T-helper 1 cell treated with Interleukin-12 subunit alpha and Interleukin-12 subunit beta and Interleukin-4 antibody, amounts not matched to agents 30 ng/mL and 1 ng/mL, for 36 hours (primary cell): ENCODE results near the gene GEMIN8. TPM values are rescaled to one million over a fixed set of nuclear protein-coding genes. Genes with fewer than 3 reads are reported as not detected.

Experiments
- intact Hi-C: fragments of 100-400 bp; cut with micrococcal nuclease; formaldehyde crosslinking; loops from one replicate; pipeline ENCODE4 v1.15.1; 2024
- total RNA-seq: library from RNA; stranded (reverse); gene quantifications from 2 replicates; pipeline ENCODE4 v1.2.3, GENCODE V29; 2022

GEMIN8 gene
- total RNA-seq, 1 donor from 2014 or later: 14.9 TPM

DNA sequence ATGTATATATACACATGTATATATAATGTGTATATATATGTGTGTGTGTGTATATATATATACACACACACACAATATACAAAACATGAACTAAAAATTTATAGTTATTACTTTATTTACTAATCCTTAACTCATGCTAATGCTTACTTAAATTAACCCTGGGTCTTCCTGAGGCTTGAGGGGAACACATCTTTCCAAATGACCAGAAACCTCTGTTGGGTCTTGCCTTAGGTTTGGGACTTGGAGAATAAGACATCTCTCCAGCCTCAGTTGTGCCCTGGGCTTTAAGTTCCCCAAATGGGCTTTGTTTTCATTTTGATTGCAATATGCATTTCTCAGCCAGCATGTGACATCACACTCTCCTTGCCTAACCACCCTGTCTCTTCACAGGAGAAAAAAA lies 7.7 kb downstream of the GEMIN8 start:
- intact Hi-C loops: no loop called here

DNA sequence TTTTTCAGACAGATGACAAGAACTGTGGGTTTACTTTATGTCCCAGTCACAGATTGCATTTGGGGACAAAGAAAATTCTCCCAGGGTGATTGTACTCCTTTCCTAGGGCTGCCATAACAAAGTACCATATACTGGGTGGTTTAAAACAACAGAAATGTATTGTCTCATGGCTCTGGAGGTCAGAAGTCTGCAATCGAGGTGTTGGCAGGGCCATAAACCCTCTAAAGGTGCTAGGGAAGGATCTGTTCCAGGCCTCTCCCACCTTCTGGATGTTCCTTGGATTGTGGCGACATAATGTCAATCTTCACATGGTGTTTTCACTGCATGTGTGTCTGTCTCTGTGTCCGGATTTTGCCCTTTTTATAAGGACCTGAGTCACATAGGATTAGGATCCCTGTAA lies 12.3 kb downstream of the GEMIN8 start:
- intact Hi-C loops: no loop called here

DNA sequence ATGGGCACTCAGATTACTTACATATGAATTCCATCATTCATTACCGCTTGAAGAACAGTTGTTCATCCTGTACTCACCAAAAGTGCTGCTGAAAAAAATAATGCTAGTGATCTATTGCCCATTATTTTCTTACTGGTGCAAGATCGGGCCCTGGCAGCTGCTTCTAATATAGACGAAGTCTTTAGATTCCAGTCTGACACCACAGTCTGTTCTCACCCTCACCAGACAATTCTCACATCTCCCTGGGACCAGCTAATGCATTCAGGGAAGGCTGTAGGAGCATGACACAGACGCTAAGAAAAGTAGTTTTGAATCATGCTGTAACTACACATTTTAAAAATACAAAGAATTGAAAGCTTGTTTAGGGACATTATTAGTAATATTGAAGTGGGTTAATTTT lies 13.8 kb downstream of the GEMIN8 start:
- intact Hi-C loops: no loop called here

DNA sequence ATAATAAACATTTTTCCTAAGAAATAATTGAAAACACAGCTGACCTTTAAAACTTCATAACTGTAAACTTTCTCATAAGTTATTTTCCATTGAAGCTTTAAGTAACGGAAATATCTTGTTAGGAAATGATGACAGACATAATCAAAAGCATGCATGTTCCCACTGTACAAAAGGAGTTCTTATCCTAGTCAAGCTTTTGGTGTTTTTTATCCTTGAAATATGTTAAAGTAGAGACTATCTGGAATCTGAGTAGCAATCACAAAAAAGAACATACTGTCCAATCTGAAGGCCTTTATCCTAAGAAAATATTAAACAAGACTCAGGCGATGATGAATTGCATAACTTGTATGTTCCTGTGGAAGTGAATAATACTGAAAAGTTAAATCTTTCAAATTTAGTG lies 14.4 kb downstream of the GEMIN8 start:
- intact Hi-C loops: no loop called here

DNA sequence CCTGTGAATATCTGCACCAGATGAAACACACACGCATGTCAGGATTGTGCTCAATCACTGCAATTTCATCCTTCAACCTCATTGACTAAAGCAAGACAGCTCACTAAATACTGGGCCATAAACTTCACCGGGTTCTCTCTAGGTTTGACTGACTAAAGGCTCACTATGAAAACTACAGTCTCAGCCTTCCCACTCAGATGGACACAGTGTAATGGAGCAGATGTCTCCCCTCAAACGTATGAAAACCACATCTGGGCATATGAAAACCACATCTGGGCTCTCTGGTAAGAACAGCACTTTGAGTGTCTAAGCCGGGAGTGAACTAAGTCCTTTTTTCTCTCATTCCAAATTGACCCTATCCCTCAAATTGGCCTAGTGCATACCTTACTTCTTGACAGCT lies 15.2 kb downstream of the GEMIN8 start:
- intact Hi-C loops: no loop called here

DNA sequence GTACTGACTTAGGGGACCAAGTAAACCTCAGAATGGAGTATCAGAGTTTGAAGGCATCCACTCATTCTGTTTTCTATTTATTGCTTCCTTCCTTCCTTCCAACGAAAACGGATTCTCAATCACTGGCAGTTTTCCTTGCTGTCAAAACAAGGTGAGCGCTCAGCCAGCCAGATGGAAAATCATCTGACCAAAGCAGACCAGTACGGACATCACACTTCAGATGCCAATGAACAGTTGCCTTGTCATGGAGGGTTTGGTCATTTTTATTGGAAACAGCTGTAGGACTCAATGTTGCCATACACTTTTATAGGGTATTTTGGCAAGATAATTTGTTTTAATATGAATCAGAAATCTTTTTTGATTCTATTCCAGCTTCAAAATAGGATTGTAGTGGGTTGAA lies 16.6 kb downstream of the GEMIN8 start:
- intact Hi-C loops: no loop called here

DNA sequence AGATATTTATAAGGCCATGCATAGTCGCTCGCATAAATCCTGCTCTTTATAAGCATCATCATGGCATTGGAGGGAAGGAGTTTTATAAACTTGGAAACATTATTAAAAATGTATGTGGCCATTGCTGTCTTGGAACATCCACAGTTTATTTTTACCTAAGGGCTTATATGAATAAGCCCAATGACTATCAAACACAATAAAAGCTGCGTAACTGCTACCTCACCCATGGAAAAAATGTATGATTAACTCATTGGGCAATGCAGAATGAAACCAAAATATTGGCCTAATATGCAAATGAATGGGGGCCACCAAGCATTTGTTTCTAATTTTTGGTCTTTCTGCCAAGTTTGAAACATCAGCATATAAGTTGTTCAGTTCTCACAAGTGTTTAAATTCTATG lies 19.1 kb downstream of the GEMIN8 start:
- intact Hi-C loops: no loop called here

DNA sequence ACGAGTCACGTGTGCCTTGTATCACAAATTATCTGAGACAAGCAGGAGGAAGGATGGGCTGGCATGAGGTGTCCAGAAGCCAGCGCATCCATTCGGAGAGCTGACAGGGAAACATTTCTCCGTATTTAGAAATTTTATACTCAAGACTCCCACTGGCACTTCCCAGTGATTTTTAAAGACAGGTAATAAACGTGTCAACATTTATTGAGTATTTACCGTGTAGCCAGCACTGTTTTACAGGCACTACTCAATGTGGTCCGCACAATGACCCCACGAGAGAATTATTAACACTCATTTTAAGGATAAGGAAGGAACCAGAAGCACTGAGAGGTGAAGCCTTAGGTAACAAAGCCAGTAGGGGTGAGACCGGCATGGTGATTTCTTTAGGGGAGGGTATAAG lies 23.2 kb downstream of the GEMIN8 start:
- intact Hi-C loops: no loop called here

DNA sequence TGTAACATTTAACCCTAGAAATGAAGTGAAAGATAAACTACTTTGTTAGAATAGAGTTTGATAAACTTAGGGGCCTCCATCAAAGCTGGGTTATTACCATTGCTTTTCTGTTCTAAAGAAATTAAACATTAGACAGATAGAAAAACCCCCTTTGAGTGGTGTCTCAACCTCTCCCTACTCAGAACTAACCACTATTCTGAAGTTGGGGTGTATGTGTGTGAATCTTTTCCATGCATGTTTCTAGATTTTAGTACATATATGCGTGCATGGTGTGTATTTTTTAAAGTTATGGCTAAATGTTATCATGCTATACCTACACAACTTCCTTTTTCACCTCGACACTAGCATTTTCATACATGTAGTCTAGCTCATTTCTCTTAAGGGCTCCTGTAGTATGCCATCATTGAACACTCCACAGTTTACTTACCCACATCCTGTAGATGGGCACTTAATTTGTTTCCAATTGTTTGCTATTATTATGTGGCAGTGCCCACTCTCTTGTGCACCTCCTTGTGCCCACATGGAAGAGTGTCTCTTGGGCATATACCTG lies 25.7 kb downstream of the GEMIN8 start:
- intact Hi-C loops: no loop called here

DNA sequence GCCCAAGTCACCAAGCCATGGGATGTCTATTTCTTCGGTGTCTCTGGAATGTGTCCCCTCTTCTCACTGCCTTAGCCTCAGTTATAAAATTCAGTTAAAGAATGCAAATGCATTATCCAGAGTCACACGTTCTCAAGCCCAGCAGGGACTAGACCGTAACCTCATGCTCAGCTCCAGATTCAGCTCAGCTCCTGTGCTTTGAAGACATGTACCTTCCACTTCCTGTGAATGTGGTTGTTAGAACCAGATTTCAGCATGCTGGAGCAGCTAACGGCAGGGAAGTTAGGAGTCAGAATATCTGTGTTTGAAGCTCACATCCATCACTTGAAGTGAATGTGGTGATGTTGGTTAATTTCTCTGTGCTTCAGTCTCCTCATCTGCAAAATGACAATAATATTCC lies 26.7 kb downstream of the GEMIN8 start:
- intact Hi-C loops: no loop called here

DNA sequence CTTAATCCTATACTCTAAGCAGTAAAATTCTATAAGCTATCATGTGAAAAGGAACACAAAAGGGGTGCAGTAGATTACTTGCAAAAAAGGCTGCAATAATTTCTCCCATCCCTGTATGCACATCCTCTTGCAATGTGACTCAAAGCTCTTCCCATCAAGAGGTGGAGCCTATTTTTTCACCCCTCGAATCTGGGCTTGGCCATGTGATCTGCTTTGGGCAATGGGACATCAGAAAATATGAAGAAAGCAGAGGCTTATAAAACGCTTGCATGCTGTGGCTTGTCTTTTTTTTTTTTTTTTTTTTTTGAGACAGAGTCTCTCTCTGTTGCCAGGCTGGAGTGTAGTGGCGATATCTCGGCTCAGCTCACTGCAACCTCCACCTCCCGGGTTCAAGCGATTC lies 33.0 kb downstream of the GEMIN8 start:
- intact Hi-C loops: no loop called here

DNA sequence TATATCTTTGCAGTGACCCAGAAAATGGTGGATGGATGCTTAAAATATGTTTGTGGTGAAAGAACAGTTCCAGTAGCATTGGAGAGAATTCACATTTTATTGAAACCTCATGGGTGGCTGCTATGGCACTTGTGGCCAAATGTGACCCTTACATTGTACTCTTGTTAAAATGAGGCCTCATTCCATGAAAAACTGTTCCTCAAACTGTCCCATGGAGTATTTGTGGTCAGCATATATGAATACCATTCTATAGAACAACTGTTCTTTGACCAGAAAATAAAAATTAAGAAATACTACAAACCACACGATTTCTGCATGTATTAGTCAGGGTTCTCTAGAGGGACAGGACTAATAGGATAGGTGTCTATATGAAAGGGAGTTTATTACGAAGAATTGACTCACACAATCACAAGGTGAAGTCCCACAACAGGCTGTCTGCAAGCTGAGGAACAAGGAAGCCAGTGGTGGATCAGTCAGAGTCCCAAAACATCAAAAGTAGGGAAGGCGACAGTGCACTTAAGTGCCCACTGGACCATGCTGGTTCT lies 35.1 kb downstream of the GEMIN8 start:
- intact Hi-C loops: no loop called here

DNA sequence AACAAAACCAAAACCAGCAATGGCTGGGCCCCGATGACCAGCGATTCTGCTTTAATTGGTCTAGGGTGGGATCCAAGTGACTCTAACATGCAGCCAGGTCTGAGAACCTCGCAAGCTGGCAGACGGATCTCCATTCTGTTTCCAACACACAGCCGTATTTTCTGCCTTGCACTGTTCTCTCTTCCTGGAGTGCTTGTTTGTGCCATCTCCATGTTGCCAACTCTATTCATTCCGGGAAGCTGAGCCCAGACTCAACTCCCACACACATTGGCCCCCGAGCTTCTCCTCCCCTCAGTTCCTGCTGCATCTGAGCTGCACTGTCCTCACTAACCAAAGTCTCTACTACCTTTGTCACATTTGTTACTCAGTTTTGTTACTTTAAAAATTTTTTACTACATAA lies 35.6 kb downstream of the GEMIN8 start:
- intact Hi-C loops: no loop called here

DNA sequence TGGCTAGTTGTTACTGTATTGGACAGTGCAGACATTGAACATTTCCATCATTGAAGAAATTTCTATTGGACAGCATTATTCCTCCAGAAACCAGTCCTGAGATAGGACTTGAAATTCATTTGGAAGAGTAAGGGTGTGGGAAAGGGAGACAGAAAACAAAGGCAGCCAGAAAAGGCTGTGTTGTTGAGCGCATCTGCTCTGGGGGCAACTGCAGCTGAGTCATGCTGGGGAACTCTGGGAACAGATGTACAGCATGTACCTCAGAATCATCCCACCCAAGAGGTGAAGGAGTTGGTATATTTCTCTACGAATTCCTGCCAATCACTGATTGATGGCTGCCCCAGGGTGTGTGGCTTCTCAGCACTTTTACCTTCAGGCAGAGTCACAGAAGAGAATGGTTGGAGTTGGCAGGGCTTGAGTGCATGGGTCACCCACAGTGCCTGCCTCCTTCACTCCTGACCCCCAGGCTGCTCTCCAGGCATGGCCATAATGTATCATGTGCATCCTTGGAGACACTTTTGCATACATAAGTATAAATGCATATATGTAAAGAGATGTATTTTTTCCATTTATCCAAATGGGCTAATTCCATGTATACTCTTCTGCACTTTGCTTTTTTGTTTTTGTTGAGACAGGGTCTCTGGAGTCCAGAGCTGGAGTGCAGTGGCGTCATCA lies 39.4 kb downstream of the GEMIN8 start:
- intact Hi-C loops: no loop called here

DNA sequence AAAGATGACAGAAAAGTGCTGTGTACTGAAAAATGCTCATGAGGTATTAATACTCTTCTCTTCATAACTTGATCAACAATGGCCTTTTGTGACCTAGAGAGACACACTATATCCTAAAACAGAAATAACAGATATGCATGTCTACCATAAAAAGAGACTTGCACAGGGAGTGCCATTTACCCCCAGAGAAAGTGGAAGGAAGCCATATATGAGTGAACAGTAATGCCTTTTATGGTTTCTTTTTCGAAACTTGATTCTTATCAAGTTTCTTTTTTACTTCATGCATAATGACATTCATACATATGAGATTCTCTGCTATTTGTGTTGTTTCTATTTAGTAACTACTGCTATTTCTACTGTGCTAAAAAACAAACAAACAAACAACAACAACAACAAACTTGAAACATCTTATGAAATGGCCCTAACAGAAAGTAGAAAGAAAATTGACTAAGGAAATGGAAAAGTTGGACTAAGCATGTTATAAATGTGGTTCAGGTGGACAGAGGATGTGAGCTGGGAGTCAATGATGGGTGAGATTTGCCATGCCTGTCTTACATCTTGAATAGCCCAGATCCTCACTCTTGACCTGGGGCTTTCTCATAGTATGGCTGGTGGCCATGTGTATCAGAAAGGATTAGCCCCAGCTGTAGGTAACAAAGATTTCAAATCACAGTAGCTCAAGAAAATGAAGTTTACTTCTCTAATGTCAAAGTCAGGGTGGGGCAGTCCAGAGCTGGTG lies 43.8 kb downstream of the GEMIN8 start:
- intact Hi-C loops: no loop called here

DNA sequence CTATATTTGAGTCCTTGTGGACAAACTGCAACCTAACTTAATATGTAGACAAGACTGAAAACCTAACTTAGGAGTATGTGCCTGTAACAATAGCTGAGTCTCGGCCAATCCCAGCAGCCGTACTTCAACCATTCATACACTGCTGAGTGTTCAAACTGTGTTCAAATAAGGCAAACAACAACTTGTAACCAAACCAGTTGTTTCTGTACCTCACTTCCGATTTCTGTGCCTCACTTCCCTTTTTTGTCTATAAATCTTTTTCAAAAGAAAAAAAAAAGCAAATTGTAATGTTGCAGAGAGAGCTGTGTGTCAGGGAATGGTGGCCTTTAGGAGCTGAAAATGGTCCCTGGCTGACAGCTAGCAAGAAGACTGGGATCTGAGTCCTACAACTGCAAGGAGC lies 46.0 kb downstream of the GEMIN8 start:
- intact Hi-C loops: no loop called here

DNA sequence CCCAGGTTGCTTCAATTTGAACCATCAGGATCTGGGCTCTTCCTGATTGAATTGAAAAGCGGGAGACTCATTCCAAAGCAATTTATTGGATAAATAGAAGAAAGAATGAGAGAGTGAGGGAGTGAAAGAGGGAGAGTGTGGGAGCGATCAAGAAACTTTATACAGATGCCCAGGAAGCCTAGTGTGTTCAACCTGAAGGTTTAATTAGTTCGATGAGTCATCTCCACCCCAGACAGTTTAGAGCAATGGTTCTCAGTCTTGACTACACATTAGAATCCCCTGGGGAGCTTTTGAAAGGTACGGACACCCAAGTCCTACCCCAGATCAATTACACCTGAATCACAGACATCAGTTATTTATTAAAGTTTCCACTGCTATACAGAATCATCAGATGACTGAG lies 61.5 kb downstream of the GEMIN8 start:
- intact Hi-C loops: no loop called here

DNA sequence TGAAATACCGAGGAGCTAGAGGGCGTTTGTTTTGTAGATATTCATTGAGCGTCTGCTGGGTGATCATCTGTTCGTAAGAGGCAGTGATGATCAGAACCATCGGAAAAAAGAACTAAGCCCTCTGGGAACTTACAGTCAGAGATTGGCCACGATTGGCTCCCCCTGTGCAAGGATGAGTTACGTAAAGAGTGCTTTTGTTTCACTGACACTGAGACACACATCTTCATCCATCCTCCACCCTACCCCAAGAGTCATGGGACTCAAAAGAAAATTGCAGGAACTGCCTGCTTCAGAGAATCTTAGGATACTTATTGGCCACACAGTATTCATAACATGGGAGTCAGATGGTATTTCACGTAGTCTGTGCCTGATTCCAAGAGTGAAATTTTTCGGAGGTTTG lies 62.1 kb downstream of the GEMIN8 start:
- intact Hi-C loops: no loop called here

DNA sequence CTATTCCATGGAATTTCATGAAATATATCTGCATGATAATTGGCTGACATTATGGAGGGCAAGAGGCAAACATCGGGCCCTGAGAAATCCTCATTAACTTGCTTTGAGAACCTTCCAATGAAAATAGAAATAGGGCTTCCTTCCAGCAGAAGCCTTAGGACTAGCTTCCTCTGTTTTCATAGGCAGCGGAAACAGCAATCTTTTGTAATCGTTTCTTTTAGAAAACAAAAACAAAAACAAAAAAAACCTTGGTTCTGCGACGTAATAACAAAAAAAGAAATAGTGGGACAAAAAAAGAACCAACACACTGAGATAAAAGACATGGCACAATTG lies 62.9 kb downstream of the GEMIN8 start:
- intact Hi-C loops: no loop called here

DNA sequence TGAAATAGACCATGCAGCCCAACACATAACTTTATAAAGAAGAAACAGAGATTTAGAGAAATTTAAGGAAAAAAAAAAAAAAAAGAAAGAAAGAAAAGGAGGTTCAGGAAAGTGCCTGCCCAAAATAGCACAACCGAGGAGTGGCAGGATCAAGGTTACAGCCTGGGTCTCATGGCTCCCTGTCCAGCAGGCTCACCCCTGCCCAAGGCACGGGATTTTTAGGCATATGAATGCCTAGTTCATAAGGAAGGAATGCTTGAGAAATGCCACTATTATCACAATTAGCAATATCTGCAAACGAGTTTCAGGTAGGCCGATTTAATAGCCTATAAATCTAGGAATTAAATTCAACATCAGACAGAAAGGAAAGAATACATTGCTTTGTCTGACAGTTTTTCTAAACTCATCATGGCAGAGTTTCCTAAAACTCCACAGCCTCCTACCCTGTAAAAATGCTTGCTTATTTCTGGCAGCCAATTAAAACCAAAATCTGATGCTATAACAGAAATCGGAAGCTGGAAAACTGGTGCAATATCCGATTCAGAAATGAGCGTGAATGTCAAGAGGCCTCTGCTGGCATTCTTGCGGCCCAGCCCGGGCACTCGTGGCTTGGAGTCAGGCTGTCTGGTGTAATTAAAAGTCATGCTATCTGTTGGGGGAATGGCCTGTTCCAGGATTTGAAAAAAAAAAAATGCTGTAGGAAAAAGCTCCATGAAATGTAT lies 63.5 kb downstream of the GEMIN8 start:
- intact Hi-C loops: no loop called here

DNA sequence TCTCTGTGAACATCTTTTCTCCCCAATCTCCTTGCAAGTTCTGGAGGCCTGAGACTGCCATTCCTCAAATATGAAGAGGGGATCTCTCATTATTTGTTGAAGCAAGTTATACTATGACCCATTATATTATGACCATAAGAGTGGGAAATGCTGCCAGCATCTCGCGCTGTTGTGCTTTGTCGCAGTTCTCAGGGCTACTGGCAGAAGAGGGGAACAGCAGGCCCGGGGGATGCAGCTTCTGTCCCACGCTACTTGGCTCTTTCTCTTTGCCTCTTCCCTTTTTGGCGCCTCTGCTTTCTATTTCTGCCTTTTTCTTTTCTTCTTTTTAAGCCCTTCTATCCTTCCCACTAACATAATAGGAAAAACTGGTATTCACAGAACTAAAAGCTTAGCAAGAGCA lies 64.2 kb downstream of the GEMIN8 start:
- intact Hi-C loops: no loop called here

DNA sequence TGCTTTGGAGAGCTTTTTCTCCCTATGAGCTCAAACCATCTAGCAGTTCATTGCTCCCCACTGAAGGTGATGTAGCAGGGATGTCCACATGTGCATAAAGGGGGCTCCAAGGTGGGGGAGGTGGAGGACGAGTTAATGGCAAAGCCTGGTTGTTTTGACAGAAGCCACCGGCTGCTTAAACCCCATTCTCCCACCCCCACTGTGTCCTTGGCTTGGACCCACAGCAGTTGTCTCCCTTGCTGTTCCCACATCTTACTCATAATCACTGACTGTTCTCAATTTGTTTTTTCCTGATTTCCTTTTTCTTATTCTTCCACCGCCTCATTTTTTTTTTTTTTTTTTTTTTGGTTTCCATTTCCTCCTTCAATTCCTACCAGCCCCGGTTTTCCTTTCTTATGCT lies 72.7 kb downstream of the GEMIN8 start:
- intact Hi-C loops: no loop called here
